ENCODE results near the gene ARL6IP1. TPM values are rescaled to one million over a fixed set of nuclear protein-coding genes. Genes with fewer than 3 reads are reported as not detected.
"Not testable (repeated sequence)": the region's sequence is repeated elsewhere in the genome, so short reads cannot be mapped to it uniquely, and the experiment has no call there.

ARL6IP1 gene
- total and polyA plus RNA-seq, 2 of the 13 experiments (the other 11 are each of a cell fraction or from before 2014, with no cell fraction given) = 263 to 373 TPM

- no peak overlapping the region for H2AFZ ChIP-seq (ENCODE audit: low read length)
- intact Hi-C loops (cut with micrococcal nuclease; ENCODE audit: unreplicated experiment) (no loop called here), in situ Hi-C loops (cut with HindIII; ENCODE audit: extremely low pct_ligation_motif_present, low pct_unique_long_range_greater_than_20kb) (no loop called here)
- BruUV-seq (replicated peaks) = no TSS peak
- H3K36me3 ChIP-seq (replicated peaks in 1 of 2; ENCODE audit: control insufficient read depth in 1 of 2, insufficient read depth in 2 of 2, low read length in 2 of 2) = peaks cover 39 to 55% of the 10 kb centered on the region in 2 experiments
- no peaks in the 10 kb centered on the region for H3K27me3 ChIP-seq (ENCODE audit: control insufficient read depth in 1 of 2, insufficient read depth in 2 of 2, low read length in 2 of 2)
- H3K79me2 ChIP-seq (ENCODE audit: insufficient read depth, low read length) = peaks cover 49% of the 10 kb centered on the region
- DNase-seq (ENCODE audit: low spot score) (no peak), FAIRE-seq (no peak), ATAC-seq (no peak)
- no peaks in the 10 kb centered on the region for H3K9me3 ChIP-seq (ENCODE audit: low read length)
- ChIA-PET CTCF (ENCODE audit: low intra/inter-chr PET ratio, low total read pairs) (no interaction called here), POLR2A (interaction anchor here (1.3 to 2.1 kb wide), 2 partner anchors 9 to 18 kb away, joined by 3 to 13 read pairs; partner anchors contain the start of gene ARL6IP1)
- H4K20me1 ChIP-seq (ENCODE audit: insufficient read depth, low read length) = peaks cover 55% of the 10 kb centered on the region
- H3K27ac ChIP-seq (ENCODE audit: extremely low read length, insufficient read depth, low read length) = no peak overlapping the region
- H3K4me3 ChIP-seq (replicated peaks in 1 of 3; ENCODE audit: insufficient read depth in 1 of 3, low read depth in 2 of 3, low read length in 3 of 3) = no peak overlapping the region
- no peak overlapping the region for H3K9ac ChIP-seq (ENCODE audit: insufficient read depth, low read depth, low read length)
- TF ChIP-seq AGO2 (optimal IDR thresholded peaks at IDR 0.05; ENCODE audit: low read depth, low read length) (peak; percentile 58), ZNF430 (CRISPR knock-in tag; IDR thresholded peaks at IDR 0.05) (no peak), RBM22 (optimal IDR thresholded peaks at IDR 0.05; ENCODE audit: low read length) (peak; percentile 92), POLR2A (IDR thresholded peaks at IDR 0.05; ENCODE audit: insufficient read depth in 1 of 2, low read depth in 2 of 2, low read length in 2 of 2) (peak in 1 of 2 experiments; percentile 23; a peak in 1 of 4 replicates), POLR2G (IDR thresholded peaks at IDR 0.05; ENCODE audit: low read depth, low read length) (peak; percentile 38; the same call in 1 of the 2 replicates), PRPF4 (IDR thresholded peaks at IDR 0.05; ENCODE audit: low read depth, low read length, poor library complexity, severe bottlenecking) (peak; percentile 84), ZBTB38 (CRISPR knock-in tag; IDR thresholded peaks at IDR 0.05) (peak; percentile 82), ZNF501 (CRISPR knock-in tag; IDR thresholded peaks at IDR 0.05) (no peak), RBFOX2 (IDR thresholded peaks at IDR 0.05; ENCODE audit: low read depth, low read length) (peak; percentile 54; the same call in 1 of the 2 replicates), ATF6 (CRISPR knock-in tag; conservative IDR thresholded peaks at IDR 0.05) (no peak)
- peaks cover 42% of the 10 kb centered on the region for H3K4me1 ChIP-seq (ENCODE audit: insufficient read depth, low read length)
- WGBS (ENCODE audit: low lambda C conversion rate) = 95% methylated on average over 8 of the region's 8 CpGs
- no peak overlapping the region for H3K4me2 ChIP-seq (ENCODE audit: low read depth, low read length)
These were observed 18.5 kb downstream of the ARL6IP1 start for GRCh38 chr16:18782697-18783429.

- Histone ChIP-seq H3K79me2 (ENCODE audit: insufficient read depth, low read length) (peaks cover 32% of the 10 kb centered on the region), H3K36me3 (replicated peaks in 1 of 2; ENCODE audit: control insufficient read depth in 1 of 2, insufficient read depth in 2 of 2, low read length in 2 of 2) (peaks cover 28 to 39% of the 10 kb centered on the region in 2 experiments), H4K20me1 (ENCODE audit: insufficient read depth, low read length) (peaks cover 38% of the 10 kb centered on the region), H3K4me1 (ENCODE audit: insufficient read depth, low read length) (peaks cover 26% of the 10 kb centered on the region)
- H2AFZ ChIP-seq (ENCODE audit: low read length); intact Hi-C loops (cut with micrococcal nuclease; ENCODE audit: unreplicated experiment); H3K9me3 ChIP-seq (ENCODE audit: low read length); H3K4me3 ChIP-seq (replicated peaks in 1 of 3; ENCODE audit: insufficient read depth in 1 of 3, low read depth in 2 of 3, low read length in 3 of 3); BruUV-seq (replicated peaks); in situ Hi-C loops (cut with HindIII; ENCODE audit: extremely low pct_ligation_motif_present, low pct_unique_long_range_greater_than_20kb); POLR2A ChIA-PET; H3K4me2 ChIP-seq (ENCODE audit: low read depth, low read length); H3K27ac ChIP-seq (ENCODE audit: extremely low read length, insufficient read depth, low read length); DNase-seq (ENCODE audit: low spot score); CTCF ChIA-PET (ENCODE audit: low intra/inter-chr PET ratio, low total read pairs); FAIRE-seq; H3K9ac ChIP-seq (ENCODE audit: insufficient read depth, low read depth, low read length); H3K27me3 ChIP-seq (ENCODE audit: control insufficient read depth in 1 of 2, insufficient read depth in 2 of 2, low read length in 2 of 2): not testable (repeated sequence)
- 0 out of 3 replicates have a peak, but pooled peaks have one; percentile 5 for ATAC-seq
- 98% methylated on average over 6 of the region's 6 CpGs for WGBS (ENCODE audit: low lambda C conversion rate)
These were observed 20.1 kb downstream of the ARL6IP1 start for GRCh38 chr16:18781232-18781631.
